GM12801 (cell line): ENCODE measurements around the gene MGAT4C.

Experiments used
- TF ChIP-seq, protein P1 (sequence below): IDR thresholded peaks from one replicate; pipeline ENCODE4 v1.5.1; 2011; ENCODE audit warnings: control low read depth; ENCODE audit not compliant: insufficient read length; ENCODE audit errors: extremely low read depth

The MGAT4C gene

DNA sequence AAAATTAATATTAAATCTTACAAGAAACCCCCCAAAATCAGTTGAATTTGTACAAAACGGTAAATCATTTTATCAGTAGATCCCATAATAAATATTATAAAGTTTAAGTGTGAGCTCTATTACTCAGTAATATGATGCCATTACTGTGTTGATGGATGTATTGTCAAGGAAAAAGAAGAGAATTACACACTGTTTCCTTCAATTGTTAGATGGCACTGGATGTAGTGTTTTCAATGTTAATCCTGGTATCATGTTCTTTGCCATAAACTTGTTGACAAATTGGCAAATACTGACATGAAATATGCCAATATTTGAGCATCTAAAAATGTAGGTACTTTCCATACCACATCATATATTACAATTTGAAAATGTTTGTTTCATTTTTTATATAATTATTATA lies 280.5 kb downstream of the MGAT4C start:
- TF ChIP-seq, protein P1, sequence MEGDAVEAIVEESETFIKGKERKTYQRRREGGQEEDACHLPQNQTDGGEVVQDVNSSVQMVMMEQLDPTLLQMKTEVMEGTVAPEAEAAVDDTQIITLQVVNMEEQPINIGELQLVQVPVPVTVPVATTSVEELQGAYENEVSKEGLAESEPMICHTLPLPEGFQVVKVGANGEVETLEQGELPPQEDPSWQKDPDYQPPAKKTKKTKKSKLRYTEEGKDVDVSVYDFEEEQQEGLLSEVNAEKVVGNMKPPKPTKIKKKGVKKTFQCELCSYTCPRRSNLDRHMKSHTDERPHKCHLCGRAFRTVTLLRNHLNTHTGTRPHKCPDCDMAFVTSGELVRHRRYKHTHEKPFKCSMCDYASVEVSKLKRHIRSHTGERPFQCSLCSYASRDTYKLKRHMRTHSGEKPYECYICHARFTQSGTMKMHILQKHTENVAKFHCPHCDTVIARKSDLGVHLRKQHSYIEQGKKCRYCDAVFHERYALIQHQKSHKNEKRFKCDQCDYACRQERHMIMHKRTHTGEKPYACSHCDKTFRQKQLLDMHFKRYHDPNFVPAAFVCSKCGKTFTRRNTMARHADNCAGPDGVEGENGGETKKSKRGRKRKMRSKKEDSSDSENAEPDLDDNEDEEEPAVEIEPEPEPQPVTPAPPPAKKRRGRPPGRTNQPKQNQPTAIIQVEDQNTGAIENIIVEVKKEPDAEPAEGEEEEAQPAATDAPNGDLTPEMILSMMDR: no peak

DNA sequence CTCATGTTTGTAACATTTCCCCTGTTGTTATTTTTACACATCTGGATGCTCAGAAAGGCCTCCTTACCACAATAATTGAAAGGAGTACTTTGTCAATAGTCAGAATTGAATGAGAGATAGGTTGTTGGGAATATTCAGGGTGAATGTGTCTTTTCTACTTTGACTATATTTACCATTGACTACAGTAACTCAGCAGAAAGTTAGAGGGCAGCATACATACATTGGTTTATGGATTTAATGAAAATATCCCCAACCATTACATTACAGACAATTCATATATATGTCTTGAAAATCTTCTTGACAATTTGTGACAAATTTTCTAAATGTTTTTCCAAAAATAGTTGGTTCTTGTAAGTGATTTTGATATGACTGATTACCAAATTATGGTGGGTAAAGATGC lies 284.4 kb downstream of the MGAT4C start:
- TF ChIP-seq, protein P1: no peak

DNA sequence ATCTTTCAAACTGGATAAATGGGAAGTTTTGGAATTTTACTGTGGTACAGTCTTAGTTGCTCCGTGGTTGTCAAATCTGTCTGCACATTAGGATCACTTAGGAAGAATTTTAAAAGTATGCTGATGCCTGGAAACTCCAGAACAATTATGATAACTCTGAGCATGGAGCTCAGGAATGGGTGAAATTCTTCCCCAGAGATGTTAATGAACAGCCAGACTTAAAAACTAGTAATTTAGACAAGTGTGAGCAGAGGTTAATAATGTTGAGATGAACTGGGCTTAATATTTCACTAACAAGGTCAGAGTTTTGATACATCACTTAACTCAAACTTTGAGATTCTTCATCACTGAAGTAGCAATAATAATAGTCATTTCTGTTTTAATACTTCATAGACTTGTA lies 287.6 kb downstream of the MGAT4C start:
- TF ChIP-seq, protein P1: no peak

DNA sequence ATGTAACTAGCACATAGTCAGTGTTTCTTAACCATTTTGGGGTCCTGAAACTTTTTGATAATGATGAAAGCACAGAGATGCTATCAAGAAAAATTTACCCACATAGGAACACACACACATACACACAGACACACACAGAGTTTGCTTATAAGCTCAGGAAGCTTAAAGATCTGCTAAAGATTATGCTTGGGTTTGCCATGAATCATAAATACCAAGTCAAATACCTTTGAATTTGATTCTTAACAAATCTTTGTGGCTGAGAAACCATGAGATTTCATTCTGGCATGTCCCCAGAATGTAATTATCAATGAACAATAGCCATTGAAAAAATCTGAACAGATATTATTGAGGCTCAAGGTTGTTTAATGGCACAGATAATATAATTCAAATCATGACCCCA lies 292.9 kb downstream of the MGAT4C start:
- TF ChIP-seq, protein P1: no peak

DNA sequence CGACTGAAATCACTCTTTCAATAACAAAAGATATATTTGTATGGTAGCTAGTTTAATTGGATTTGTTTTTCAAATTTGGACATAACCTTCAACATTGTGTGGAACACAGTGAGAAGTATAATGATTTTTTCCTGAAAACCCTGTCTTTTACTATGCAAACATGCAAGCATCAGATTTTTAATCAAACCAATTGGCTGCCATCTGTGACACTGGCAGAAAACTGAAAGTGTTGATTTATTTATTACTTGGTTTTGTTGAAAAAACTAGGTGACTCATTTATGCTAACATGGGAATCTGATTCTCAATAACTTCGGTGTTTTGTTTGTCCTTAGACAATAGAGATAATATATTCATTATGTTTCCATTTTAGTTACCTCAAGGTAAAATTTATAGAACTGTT lies 300.1 kb downstream of the MGAT4C start:
- TF ChIP-seq, protein P1: no peak

DNA sequence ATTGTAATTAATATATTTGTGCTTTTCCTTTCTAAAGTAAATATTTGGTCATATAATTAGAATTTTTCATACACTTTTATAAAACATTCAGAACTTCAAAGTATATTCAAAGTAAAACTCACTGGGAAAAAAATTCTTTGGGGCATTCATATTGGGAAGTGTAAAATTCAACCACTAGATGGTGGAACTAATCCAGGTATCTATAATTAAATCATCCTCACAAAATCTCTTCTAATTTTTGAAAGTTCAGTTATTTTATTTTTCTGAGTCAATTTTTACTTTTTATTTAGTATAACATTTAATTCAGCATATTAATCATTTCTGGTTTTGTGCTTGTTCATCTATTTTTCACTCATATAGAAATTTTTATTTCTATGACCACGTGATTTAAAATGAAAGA lies 301.1 kb downstream of the MGAT4C start:
- TF ChIP-seq, protein P1: no peak

DNA sequence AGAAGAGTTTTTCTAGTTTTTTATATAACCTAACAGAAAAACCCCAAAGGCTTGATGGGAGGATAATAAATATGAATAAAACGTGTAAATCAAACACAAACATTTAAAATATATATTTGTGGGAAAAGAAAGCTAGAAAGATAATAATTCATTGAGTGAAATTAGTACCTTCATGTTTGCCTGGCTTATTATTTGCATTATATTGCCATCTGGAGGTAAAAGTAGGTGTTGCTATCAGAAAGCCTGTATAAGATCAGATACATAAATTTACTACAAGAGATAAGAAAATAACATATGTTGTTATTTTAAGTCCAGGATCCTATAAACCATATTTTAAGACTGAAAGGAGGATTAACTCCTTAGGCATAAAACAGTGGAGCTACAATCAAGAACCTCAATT lies 304.4 kb downstream of the MGAT4C start:
- TF ChIP-seq, protein P1: no peak

DNA sequence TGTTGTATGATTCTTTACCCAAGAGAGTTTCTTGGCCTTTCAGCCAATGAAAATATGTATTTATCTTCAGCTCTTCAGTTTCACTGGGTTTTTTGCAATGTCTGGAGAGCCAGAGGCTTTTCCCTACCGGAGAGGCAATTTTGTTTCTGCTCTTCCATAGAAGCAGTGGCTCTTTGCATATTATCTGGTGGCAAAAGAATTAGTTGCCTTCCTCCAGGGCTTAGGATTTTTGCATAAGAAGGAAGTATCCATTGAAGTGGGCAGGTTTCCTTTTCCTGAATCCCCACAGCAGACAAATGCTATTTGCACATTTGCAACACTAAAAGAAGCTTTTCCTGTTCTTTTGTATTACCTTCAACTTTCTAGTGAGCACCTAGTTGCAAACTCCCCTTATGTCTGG lies 306.9 kb downstream of the MGAT4C start:
- TF ChIP-seq, protein P1: no peak
